Right ventricle myocardium inferior (tissue), 1 donor: Measurements from ENCODE around the gene PTPRD. TPM values are rescaled to one million over a fixed set of nuclear protein-coding genes. Genes with fewer than 3 reads are reported as not detected.

ENCODE experiments used
- ATAC-seq: fragments of 200-7000 bp; cut with Tn5 transposase; one replicate; pipeline ENCODE4 v1.9.1; 2020; ENCODE audit warnings: mild to moderate bottlenecking, moderate library complexity
- DNase-seq: peaks from one replicate; pipeline ENCODE4 v3.0.0; 2021; ENCODE audit errors: missing footprints
- intact Hi-C: fragments of 100-400 bp; cut with DNase I; formaldehyde crosslinking; loops from one replicate; pipeline ENCODE4 v1.11.0; 2022
- total RNA-seq: library from RNA; stranded (reverse); fragmentation: NEBNext Ultra II Directional; extraction: Animal tissue kit (Norgen Biotek cat#: 25700); gene quantifications from one replicate; pipeline ENCODE4 v1.2.1, GENCODE V29; 2021
- donor health status: DM: no; HTN: yes; CAD: no; lungs with severe emphysema.

PTPRD gene
- total RNA-seq, 1 donor from 2014 or later = 13.3 TPM

DNA sequence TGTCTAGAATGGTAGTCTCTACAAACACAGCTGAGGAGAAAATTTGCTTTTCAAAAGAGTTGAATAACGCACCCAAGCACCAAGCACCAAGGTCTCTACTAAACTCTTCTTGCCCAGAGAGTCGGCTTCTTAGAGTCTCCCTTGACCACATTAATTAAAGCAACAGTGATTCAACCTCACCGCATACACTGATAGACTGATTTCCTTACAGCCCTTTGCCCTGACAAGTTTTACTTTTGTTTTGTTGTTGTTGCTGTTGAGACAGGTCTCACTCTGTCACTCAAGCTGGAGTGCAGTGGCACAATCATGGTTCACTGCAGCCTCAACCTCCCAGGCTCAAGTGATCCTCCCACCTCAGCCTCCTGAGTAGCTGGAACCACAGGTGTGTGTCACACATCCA lies 1777.5 kb downstream of the PTPRD start:
- ATAC-seq = no peak
- no peak for DNase-seq
- intact Hi-C loops = no loop called here

DNA sequence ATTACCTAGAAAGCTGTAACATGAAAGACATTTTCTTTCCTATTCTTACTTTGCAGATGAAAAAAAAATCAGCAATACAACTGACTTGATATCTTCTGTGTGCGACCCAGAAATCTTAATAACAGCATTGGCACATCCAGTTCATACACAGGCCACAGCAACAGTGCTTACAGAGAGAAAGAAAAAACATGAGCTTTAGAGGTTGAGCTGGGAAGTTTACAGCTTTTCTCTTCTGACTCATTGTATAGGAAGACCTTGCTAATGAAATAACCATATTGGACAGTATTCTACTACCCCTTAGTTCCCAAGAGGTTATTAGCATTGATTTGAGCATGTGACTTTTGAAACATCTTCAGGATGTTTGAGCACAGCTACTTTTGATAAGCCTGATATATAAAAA lies 1779.8 kb downstream of the PTPRD start:
- no peak for ATAC-seq
- no peak for DNase-seq
- intact Hi-C loops = no loop called here

DNA sequence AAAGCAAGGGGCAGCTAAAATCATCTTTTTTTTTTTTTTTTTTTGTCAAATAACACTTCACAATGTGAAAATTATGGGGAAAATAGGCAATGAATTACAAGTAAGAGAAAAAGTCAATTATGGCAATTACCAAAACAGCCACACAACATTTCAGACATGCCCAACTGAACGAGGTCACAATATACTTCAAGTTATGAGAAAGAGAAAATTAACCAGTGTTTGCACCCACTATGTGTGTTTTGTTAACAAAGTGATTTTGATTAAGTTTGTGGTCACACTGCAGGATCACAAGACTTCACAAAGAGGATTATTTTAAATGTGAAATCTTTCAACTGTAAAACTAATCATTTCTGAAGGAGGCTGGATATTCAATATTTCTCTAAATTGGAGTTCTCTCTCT lies 1780.4 kb downstream of the PTPRD start:
- intact Hi-C loops = no loop called here
- DNase-seq (no peak), ATAC-seq (no peak)

DNA sequence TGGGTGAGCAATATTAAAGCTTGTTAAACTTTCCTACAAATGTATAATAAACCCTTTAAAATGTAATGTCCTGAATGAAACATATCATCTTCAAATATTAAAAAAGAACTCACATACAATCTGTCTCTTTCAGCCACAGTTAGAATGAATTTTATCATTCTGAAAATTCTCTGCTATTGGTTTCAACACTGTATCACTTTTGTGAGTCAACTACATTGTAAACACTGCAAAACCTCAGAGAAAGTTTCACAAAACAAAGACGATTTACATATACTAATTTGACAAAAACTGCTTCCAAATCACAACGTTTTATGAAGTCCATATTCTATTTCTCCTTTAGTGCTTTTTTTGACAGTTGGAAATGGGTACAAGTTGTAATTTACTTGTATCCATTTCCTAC lies 1781.2 kb downstream of the PTPRD start:
- DNase-seq (no peak), ATAC-seq (no peak)
- intact Hi-C loops = no loop called here

DNA sequence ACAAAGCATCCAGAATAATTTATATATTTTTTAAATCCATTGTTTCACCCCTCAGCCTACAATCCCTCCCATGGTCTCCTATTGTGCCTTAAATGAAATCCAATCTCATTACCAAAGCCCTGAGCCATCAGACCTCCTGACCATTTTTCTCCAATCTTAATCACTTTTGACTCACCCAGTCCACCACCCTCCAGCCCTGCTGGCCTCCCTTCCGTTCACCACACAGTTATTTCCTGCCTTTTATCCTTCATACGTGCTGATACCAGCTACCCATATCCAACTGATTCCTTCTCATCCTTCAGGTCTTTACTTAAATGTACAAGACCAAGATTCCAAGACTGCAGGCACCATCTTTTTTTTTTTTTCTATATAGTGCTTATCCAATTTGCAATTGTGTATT lies 1786.5 kb downstream of the PTPRD start:
- ATAC-seq (no peak), DNase-seq (no peak)
- intact Hi-C loops = no loop called here

DNA sequence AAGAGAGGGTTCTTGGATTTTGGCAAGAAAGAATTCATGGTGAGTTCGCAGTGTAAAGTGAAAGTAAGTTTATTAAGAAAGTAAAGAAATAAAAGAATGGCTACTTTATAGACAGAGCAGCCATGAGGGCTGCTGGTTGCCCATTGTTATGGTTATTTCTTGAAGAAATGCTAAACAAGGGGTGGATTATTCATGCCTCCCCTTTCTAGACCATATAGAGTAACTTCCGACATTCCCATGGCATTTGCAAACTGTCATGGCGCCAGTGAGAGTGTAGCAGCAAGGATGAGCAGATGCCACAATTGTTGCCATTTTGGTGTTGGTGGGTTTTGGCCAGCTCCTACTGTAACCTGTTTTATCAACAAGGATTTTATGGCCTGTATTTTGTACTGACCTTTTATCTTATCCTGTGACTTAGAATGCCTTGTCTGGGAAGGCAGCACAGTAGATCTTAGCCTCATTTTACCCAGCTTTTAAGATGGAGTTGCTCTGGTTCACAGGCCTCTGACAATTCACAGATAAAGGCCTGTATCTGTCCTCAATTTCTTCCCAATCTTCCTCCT lies 1787.1 kb downstream of the PTPRD start:
- DNase-seq = no peak
- intact Hi-C loops = no loop called here
- ATAC-seq = no peak

DNA sequence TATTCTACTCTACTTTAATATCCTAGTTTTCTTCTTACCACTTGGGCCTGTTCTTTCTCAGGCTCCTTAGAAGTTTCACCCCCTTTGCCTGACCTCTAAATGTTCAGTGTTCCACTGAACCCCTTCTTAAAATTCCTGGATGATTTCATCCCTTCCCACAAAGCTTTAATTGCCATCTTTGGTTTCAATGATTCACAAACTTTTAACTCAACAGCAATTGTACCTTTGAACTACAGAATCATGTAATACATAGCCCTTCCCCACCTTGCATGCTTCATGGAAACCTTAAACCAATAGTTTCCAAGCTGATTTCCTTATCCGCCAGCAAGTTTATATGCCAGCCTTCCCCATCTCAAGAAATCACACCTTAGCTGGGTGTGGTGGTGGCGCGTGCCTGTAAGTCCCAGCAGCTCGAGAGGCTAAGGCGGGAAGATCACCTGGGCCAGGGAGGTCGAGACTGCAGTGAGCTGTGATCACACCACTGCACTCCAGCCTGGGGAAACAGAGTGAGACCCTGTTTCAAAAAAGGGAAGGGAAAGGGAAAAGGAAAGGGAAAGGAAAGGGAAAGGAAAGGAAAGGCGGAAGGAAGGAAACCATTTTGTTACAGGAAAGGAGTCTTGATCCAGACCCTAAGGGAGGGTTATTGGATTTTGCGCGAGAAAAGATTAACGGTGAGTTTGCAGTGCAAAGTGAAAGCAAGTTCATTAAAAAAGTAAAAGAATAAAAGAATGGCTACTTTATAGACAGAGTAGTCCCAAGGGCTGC lies 1789.5 kb downstream of the PTPRD start:
- no peak for DNase-seq
- intact Hi-C loops = no loop called here

DNA sequence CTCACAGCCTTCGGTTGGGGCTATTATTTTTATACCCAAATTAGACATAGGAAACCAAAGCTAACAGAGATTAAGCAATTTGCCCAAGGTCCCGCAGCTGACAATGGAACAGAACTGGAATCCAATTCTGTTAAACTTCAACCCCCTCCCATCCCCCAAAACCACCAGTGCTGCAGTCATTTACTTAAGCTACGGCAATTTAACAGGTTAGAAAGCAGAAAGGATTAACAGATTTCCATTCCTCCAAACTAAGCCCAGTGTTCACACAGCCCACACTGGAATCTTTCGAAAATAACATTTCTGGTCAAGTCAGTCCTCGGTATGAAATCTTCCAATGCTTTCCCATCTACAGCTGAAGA lies 1790.2 kb downstream of the PTPRD start:
- no peak for ATAC-seq
- no peak for DNase-seq
- intact Hi-C loops = no loop called here

More for the DNA sequence above, 1789.5 kb downstream of the PTPRD start:
- no peak for ATAC-seq

DNA sequence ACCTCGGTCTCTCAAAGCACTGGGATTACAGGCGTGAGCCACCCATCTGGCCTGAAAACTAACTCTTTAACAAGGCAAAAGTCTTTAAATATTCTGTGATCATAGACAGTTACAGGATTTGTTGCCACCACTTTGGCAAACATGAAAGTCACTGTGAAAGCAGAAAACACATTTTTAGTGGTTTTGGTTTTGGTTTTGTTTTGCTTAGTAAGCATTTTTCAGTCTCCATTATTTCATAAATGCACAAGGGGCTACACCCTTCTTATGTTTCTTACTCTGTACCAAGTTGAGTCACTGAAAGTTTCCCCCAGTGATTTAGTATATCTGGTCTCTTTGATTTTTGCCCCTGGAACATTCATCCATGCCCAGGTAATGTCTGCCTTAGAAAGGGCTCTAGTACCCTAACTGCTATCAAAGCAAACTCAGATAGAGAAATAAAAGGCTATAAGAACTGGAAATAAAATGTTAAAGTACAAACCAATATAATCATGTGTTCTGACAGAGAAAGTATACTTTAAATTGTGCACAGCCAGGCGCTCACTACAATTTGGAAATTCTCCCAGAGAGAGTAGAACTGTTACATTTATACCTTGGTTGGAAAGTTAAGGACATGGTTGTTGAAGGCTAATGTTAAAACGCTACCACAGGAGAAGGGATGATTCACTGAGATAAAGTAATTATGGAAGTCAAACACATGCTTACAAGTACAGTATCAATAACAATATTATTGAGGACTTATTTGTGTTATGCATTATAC lies 1790.7 kb downstream of the PTPRD start:
- ATAC-seq = no peak
- intact Hi-C loops = no loop called here
- no peak for DNase-seq

DNA sequence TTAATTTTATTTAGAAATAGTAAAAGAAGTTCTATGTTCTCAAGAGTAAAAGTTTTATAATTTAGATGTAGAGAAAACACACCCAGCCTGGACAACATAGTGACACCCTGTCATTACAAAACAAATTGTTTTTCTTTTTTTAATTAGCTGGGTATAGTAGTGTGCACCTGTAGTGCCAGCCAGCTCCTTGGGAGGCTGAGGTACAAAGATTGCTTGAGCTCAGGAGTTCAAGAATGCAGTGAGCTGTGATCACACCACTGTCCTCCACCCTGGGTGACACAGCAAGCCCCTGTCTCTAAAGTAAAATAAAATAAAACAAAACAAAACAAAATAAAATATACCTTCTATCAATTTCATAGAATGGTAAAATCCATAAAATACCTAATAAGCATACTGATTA lies 1795.5 kb downstream of the PTPRD start:
- DNase-seq (no peak), ATAC-seq (no peak)
- intact Hi-C loops = no loop called here

DNA sequence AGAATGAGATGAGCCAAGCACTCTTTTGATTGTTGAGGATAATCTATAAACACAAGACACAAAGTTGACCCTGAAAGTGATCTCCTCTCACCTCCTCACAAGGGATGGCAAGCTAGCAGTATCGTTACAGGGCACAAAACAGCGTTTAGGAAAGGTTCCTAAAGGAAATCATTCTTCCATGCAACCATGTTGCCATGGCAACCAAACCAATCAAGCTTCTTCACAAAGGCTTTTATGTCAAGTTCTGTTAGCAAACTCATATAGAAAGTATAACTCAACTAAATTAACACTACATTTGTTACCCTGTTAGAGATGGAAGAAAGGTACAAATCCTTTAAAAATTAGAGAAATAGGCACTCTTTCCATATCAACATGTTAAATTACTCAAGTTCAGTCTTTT lies 1796.4 kb downstream of the PTPRD start:
- ATAC-seq (no peak), DNase-seq (no peak)
- intact Hi-C loops = no loop called here

DNA sequence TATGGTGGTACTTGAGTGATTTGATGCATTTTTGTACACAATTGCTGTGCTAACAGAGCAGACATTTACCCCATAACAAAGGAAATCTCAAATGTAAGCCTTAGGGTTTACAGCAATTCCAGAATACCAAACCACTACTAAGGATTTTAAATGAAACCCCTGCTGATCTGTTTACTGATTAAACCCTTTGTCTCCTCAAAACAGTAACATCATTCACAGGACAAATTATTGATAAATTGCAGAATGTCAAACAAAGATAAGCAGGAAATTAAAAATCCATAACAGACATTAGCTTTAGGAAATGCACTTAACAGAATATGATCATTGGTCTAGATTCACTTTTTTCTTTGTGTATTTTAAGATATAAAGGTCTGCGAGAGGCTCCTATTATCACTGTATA lies 1796.9 kb downstream of the PTPRD start:
- intact Hi-C loops = no loop called here
- DNase-seq (no peak), ATAC-seq (no peak)

DNA sequence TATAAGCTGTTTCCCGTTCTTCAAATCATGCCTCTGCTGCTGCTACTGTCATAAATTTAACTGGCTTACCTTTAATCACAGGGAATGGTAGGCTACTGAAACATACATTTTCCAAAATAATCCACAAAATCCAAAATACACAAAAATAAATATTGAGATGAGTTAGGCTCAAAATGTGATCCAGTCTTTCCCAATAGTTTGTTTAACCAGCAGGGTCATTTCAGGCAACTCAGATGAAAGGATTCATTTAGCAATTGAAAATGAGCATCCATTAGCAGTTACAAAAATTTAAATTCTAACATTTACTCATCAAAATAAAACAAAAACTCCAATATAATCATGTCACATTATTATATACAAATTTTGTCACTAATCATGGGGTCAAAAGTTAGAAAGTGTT lies 1797.6 kb downstream of the PTPRD start:
- ATAC-seq (no peak), DNase-seq (no peak)
- intact Hi-C loops = no loop called here

DNA sequence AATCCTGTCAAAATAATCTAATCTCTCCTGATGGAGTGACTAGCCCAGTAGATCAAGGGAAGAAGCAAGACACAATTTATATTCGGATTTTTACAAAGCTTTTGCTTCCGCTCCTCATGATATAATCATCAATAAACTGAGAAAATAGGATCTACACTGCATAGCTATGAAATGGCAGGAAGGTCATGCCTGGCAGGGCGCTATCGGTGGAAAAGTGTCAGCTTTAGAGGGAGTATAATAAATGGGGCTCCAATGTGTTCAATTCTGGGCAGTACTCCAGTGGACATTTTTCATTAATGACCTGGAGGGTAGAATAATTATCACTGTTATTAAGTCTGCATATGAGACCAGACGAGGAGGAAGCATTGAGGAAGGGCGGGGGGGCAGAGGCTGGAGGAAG lies 1799.9 kb downstream of the PTPRD start:
- ATAC-seq (no peak), DNase-seq (no peak)
- intact Hi-C loops = no loop called here

DNA sequence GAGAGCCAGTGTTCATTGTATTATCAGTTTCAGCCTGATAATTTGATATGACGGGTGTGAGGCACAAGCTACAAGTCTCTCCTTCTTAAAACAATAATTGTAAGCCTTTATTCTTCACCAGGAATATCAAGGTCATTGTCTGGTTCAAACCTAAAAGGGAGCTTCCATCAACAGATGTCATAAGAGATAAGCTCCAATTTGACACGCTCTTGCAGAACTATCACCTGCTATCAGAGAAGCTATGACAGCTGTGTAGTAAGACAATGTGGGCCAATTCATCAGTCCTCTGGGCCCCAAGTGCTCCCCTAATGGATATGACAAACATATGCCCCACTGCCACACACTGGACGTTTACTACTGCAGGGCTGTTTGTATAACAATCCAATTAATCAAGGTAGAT lies 1803.1 kb downstream of the PTPRD start:
- intact Hi-C loops = no loop called here
- no peak for ATAC-seq
- no peak for DNase-seq

DNA sequence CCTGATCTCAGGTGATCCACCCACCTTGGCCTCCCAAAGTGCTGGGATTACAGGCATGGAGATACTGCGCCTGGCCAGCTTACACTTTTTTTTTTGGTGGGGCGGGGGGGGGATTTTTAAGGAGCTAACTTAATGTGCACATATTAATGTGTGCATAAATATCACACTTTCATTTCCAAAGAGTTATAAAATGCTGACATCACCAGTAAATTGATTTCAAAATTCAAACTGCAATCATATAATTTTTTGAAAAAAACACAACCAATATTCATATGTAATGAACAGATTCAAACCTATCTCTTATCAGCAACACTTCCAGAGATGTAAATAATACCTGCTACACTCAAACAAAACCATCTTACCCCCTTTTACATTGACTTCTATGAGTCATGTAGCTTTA lies 1806.7 kb downstream of the PTPRD start:
- intact Hi-C loops = no loop called here
- no peak for ATAC-seq
- no peak for DNase-seq

DNA sequence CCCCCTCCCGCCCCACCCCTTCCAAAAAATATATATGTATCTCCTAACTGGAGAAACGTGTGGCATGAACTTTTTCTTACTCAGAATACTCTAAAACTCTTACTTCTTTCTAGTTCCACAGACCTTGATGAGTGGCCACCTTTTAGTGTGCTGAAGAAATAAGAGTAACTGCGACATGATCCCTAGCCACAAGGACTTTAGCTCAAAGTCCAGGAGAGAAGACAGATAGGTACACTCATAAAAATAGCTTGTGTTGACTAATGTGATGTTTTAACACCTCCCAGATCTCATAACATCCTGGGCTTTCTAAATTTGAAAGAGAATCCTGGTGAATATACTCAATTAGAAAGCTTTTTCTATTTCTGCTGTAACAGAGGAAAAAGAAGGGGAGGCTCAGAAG lies 1808.2 kb downstream of the PTPRD start:
- no peak for ATAC-seq
- no peak for DNase-seq

DNA sequence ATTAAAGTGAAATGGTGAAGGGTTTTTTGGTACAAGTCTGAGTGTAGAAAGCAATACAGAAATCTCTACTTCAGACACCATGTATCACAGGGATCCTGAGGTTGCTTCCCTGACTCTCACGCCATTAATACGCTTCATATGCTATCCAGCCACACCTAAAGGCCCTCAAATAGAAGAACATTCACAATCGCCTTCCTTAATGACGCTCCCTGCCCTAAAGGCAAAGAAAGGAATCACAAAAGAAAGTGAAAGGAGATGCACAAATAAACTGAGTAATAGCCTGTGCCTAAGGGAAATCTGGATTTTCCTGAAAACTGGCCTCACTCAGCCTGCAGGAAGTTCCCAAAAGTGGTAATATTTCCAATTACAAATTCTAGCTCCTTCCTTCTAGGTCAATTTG lies 1810.6 kb downstream of the PTPRD start:
- intact Hi-C loops = no loop called here
- ATAC-seq (no peak), DNase-seq (no peak)

More for the DNA sequence above, 1808.2 kb downstream of the PTPRD start:
- intact Hi-C loops = no loop called here

DNA sequence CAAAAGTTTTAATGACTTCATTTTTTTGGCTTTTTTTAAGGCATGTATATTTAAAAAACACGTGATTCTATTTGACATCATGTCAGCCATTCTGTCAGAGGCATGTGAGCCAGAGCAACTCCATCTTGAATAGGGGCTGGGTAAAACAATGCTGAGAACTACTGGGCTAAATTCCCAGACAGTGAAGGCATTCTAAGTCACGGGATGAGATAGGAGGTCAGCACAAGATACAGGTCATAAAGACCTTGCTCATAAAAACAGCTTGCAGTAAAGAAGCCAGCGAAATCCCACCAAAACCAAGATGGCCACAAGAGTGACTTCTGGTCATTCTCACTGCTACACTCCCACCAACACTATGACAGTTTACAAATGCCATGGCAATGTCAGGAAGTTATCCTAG lies 1812.6 kb downstream of the PTPRD start:
- ATAC-seq (no peak), DNase-seq (no peak)
- intact Hi-C loops = no loop called here

DNA sequence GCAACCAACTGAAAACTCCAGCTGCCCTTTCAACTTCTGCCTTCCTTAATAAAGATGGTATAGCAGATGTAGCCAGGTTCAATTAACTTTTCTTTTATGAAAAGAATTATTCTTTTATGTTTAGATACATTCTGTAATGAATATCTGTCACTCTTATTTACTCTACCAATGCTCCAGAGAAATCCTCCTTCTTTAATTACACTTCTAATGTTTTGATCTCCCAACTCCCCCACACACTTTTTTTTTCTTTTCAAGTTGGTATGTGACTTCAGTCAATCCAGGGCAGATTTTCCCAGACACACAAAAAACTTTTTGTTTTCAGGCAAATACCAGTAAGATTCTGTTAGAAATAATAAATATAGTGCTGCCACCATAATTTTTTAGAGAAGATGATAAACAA lies 1813.2 kb downstream of the PTPRD start:
- DNase-seq = no peak
- ATAC-seq = no peak
- intact Hi-C loops = no loop called here
